Left ventricle myocardium superior (tissue), 1 donor: ENCODE measurements around the gene DCLRE1B. TPM values are rescaled to one million over a fixed set of nuclear protein-coding genes. Genes with fewer than 3 reads are reported as not detected.

Source experiments
- ATAC-seq: fragments of 200-7000 bp; cut with Tn5 transposase; one replicate; pipeline ENCODE4 v1.9.1; 2020; ENCODE audit warnings: mild to moderate bottlenecking, moderate library complexity
- DNase-seq: peaks from one replicate; pipeline ENCODE4 v3.0.0-alpha.2; 2020
- intact Hi-C: fragments of 100-400 bp; cut with micrococcal nuclease; formaldehyde crosslinking; loops from one replicate; pipeline ENCODE4 v1.11.0; 2022
- long read RNA-seq: library from polyadenylated mRNA; unstranded; transcript quantifications from one replicate; pipeline ENCODE4 v2.0.0, GENCODE V29; 2021
- total RNA-seq: library from RNA; stranded (reverse); fragmentation: NEBNext Ultra II Directional; extraction: Animal tissue kit (Norgen Biotek cat#: 25700); gene quantifications from one replicate; pipeline ENCODE4 v1.2.1, GENCODE V29; 2021
- donor health status: DM: no; HTN: yes; CAD: no; lungs with severe emphysema.

Gene DCLRE1B
- total RNA-seq = 1.9 TPM
- long read RNA-seq, partial matches to known transcripts = 0 of 5 reads
- long read RNA-seq, other reads (novel, unspliced or antisense) = 2 of 5 reads

- ATAC-seq (peak; percentile 98), DNase-seq (peak; percentile 100)
- intact Hi-C loops = no loop called here
These were observed at the start of gene DCLRE1B, which contains the start of gene AP4B1 for GRCh38 chr1:113904674-113905434. Gene DCLRE1B, plus strand, starts transcription at chr1:113905326. Its CDS starts 261 bp downstream, at chr1:113905587. Gene AP4B1, minus strand, starts transcription at chr1:113904799. Its CDS starts 82 bp downstream, at chr1:113904717.

- ATAC-seq (no peak), DNase-seq (no peak)
- intact Hi-C loops = no loop called here
These were observed 49.3 kb upstream of the DCLRE1B start for GRCh38 chr1:113855630-113856400.

- no peak for DNase-seq
- no peak for ATAC-seq
- intact Hi-C loops = no loop called here
These were observed 48.7 kb upstream of the DCLRE1B start for GRCh38 chr1:113856401-113856790.

- DNase-seq (no peak), ATAC-seq (no peak)
- intact Hi-C loops = no loop called here
These were observed 47.4 kb upstream of the DCLRE1B start for GRCh38 chr1:113857776-113858175.

GRCh38 chr1:113858418-113858817 lies 46.7 kb upstream of the DCLRE1B start:
- DNase-seq = no peak
- no peak for ATAC-seq
- intact Hi-C loops = no loop called here

GRCh38 chr1:113858982-113859381 lies 46.1 kb upstream of the DCLRE1B start:
- ATAC-seq (no peak), DNase-seq (no peak)
- intact Hi-C loops = no loop called here

- ATAC-seq = no peak
- intact Hi-C loops = no loop called here
- no peak for DNase-seq
These were observed 45.5 kb upstream of the DCLRE1B start for GRCh38 chr1:113859478-113860175.

GRCh38 chr1:113860891-113861290 lies 44.2 kb upstream of the DCLRE1B start:
- ATAC-seq (no peak), DNase-seq (no peak)
- intact Hi-C loops = no loop called here

- intact Hi-C loops = no loop called here
- no peak for DNase-seq
- ATAC-seq = no peak
These were observed 43.5 kb upstream of the DCLRE1B start for GRCh38 chr1:113861641-113862040.

- ATAC-seq (no peak), DNase-seq (no peak)
- intact Hi-C loops = no loop called here
These were observed 36.6 kb upstream of the DCLRE1B start for GRCh38 chr1:113868387-113869083.

- intact Hi-C loops = no loop called here
- ATAC-seq (no peak), DNase-seq (no peak)
These were observed 34.3 kb upstream of the DCLRE1B start for GRCh38 chr1:113870778-113871177.

GRCh38 chr1:113871597-113872113 lies 33.5 kb upstream of the DCLRE1B start, which contains the start of gene PTPN22:
Gene PTPN22, minus strand, starts transcription at chr1:113871712.
- ATAC-seq (peak; percentile 80), DNase-seq (peak; percentile 41)
- intact Hi-C loops = no loop called here

- intact Hi-C loops = no loop called here
- no peak for DNase-seq
- peak; percentile 38 for ATAC-seq
These were observed 32.7 kb upstream of the DCLRE1B start for GRCh38 chr1:113872219-113872935.

- intact Hi-C loops = no loop called here
- no peak for ATAC-seq
These were observed 30.9 kb upstream of the DCLRE1B start for GRCh38 chr1:113874012-113874879.

GRCh38 chr1:113875714-113876113 lies 29.4 kb upstream of the DCLRE1B start:
- no peak for ATAC-seq
- intact Hi-C loops = no loop called here

More at GRCh38 chr1:113874012-113874879, 30.9 kb upstream of the DCLRE1B start:
- no peak for DNase-seq

GRCh38 chr1:113876176-113876575 lies 28.9 kb upstream of the DCLRE1B start:
- intact Hi-C loops = no loop called here
- ATAC-seq = no peak
- no peak for DNase-seq

More at GRCh38 chr1:113875714-113876113, 29.4 kb upstream of the DCLRE1B start:
- no peak for DNase-seq

GRCh38 chr1:113879739-113880038 lies 25.4 kb upstream of the DCLRE1B start:
- no peak for DNase-seq
- ATAC-seq = no peak
- intact Hi-C loops = no loop called here
